WTC11 (cell line): ENCODE results near the gene MAPKAPK3.

Experiments
- CBFB ChIP-seq: sonication (generic); formaldehyde crosslinking; IDR thresholded peaks from 2 replicates; pipeline ENCODE4 v1.8.1; 2022; ENCODE audit warnings: mild to moderate bottlenecking, low read depth, missing genetic modification reagents
- ELF4 ChIP-seq: sonication (generic); formaldehyde crosslinking; IDR thresholded peaks from 2 replicates; pipeline ENCODE4 v1.8.1; 2022; ENCODE audit warnings: low read depth, mild to moderate bottlenecking, moderate library complexity, missing genetic modification reagents
- TP53 ChIP-seq: sonication (generic); formaldehyde crosslinking; IDR thresholded peaks from 2 replicates; pipeline ENCODE4 v1.8.1; 2023; ENCODE audit warnings: mild to moderate bottlenecking, missing genetic modification reagents
- ZBTB21 ChIP-seq: sonication (generic); formaldehyde crosslinking; IDR thresholded peaks from 2 replicates; pipeline ENCODE4 v1.8.1; 2023; ENCODE audit warnings: mild to moderate bottlenecking, missing genetic modification reagents, borderline replicate concordance
- TF ChIP-seq, protein P1 (sequence below): fragments of 200-600 bp; IDR thresholded peaks from 2 replicates; pipeline ENCODE4 v1.8.0; 2022; ENCODE audit warnings: antibody characterized with exemption

GRCh38 chr3:50644561-50644960 lies 27.6 kb downstream of the MAPKAPK3 start:
- TF ChIP-seq TP53 (no peak), ELF4 (CRISPR knock-in tag) (no peak), ZBTB21 (CRISPR knock-in tag) (no peak), CBFB (no peak)
- TF ChIP-seq, protein P1, sequence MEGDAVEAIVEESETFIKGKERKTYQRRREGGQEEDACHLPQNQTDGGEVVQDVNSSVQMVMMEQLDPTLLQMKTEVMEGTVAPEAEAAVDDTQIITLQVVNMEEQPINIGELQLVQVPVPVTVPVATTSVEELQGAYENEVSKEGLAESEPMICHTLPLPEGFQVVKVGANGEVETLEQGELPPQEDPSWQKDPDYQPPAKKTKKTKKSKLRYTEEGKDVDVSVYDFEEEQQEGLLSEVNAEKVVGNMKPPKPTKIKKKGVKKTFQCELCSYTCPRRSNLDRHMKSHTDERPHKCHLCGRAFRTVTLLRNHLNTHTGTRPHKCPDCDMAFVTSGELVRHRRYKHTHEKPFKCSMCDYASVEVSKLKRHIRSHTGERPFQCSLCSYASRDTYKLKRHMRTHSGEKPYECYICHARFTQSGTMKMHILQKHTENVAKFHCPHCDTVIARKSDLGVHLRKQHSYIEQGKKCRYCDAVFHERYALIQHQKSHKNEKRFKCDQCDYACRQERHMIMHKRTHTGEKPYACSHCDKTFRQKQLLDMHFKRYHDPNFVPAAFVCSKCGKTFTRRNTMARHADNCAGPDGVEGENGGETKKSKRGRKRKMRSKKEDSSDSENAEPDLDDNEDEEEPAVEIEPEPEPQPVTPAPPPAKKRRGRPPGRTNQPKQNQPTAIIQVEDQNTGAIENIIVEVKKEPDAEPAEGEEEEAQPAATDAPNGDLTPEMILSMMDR, result no peak
